Parietal lobe (tissue), 2 donors: ENCODE results near the gene INSL6. TPM values are rescaled to one million over a fixed set of nuclear protein-coding genes. Genes with fewer than 3 reads are reported as not detected.

Source experiments
- small RNA-seq: library from RNA; depleted of rRNA; stranded (forward); fragments of <200 nt; gene quantifications from one replicate; pipeline ENCODE3, GENCODE V24; 2014; ENCODE audit warnings: low replicate concordance
- total RNA-seq: library from RNA; depleted of rRNA; stranded (reverse); fragments of >200 nt; gene quantifications from one replicate; pipeline ENCODE4 v1.2.3, GENCODE V29; 2014

Gene INSL6, protein sequence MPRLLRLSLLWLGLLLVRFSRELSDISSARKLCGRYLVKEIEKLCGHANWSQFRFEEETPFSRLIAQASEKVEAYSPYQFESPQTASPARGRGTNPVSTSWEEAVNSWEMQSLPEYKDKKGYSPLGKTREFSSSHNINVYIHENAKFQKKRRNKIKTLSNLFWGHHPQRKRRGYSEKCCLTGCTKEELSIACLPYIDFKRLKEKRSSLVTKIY
- not detected for total RNA-seq

DNA sequence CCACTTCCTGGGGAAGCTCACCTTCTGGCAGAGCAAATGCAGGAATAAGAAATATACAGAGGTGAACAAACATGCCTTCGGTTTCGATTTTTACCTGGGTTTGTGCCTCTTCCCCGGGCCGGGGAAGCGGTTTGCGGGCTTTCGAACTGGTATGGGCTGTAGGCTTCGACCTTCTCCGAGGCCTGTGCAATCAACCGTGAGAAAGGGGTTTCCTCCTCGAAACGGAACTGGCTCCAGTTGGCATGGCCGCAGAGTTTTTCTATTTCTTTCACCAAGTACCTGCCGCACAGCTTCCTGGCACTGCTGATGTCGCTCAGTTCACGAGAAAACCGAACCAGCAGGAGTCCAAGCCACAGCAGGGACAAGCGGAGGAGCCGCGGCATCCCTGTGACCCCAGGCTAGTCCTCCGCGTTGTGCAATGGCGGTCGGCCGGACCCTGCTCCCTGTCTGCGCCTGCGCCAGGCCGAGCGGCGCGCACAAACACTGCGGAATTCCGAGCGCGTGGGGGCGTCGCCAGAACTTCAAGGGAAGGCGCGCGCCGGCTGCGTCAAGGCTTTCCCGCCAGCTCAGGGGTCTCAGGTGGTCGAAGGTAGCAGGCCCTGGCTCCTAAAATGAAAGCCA lies at the start of gene INSL6:
Gene INSL6 (minus strand): TSS at position 420 of the 621 bp plus-strand sequence. CDS start 37 bp downstream, at position 383.

DNA sequence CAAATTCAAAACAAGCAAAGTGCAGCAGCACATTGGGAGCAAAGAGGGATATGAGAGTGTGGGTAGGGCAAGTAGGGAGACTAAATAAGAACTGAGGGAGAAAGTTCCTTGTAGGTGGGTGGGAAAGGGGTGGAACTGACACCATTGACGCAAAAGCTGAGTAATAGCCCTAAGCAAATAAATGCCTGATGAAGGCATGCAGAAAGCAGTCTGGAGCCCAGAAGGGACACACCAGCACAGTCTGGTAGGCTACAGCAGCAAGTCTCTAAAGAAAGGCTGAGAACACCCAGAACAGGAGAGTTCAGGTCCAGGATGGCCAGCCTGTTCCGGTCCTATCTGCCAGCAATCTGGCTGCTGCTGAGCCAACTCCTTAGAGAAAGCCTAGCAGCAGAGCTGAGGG lies 45.8 kb upstream of the INSL6 start, which contains the start of gene INSL4:
Gene INSL4 (plus strand): TSS at position 208 of the 400 bp plus-strand sequence. CDS start 105 bp downstream, at position 313.

Small RNAs within 50 kb of the gene (small RNA-seq; reads per million reads assigned to genes)
- not detected for gene AL133547.1

Other genes with a start within 250 kb of the INSL6 start
- 39.8 TPM for gene JAK2, start 200.4 kb downstream of the INSL6 start, total RNA-seq
- gene INSL4, start 45.8 kb upstream of the INSL6 start, total RNA-seq: not detected
- not detected for gene RLN2, start 119.1 kb upstream of the INSL6 start, total RNA-seq
- 1.3 TPM for gene RLN1, start 154.2 kb upstream of the INSL6 start, total RNA-seq